HL-60 (cell line): ENCODE measurements around the gene EPHA4.

ENCODE experiments used
- DNase-seq, 2 experiments: peaks; one replicate each; pipeline ENCODE4 v3.0.0-alpha.2; 2010 to 2020; ENCODE audit warnings: low read depth in 1 of 2, low spot score in 1 of 2
- H3K27ac ChIP-seq: fragments of 250-450 bp; sonication (Bioruptor Pico); replicated peaks from 2 replicates; pipeline ENCODE4 v1.5.1; 2020; ENCODE audit warnings: mild to moderate bottlenecking, moderate library complexity
- H3K27me3 ChIP-seq: fragments of 250-450 bp; sonication (Bioruptor Pico); 2 replicates; pipeline ENCODE4 v1.5.1; 2021; ENCODE audit warnings: mild to moderate bottlenecking, moderate library complexity; ENCODE audit not compliant: insufficient read depth, poor library complexity, severe bottlenecking
- H3K4me3 ChIP-seq: replicated peaks from 2 replicates; pipeline ENCODE4 v1.5.1; 2011; ENCODE audit warnings: mild to moderate bottlenecking, control low read depth, low read length; ENCODE audit not compliant: insufficient read depth
- GABPA ChIP-seq: IDR thresholded peaks from 2 replicates; pipeline ENCODE4 v1.6.1; 2012; ENCODE audit warnings: low read depth
- POLR2AphosphoS5 ChIP-seq: IDR thresholded peaks from 2 replicates; pipeline ENCODE4 v1.6.1; 2012; ENCODE audit warnings: low read depth
- SPI1 ChIP-seq: IDR thresholded peaks from 2 replicates; pipeline ENCODE4 v1.6.1; 2012; ENCODE audit warnings: low read depth, mild to moderate bottlenecking, borderline replicate concordance
- TF ChIP-seq, protein P1 (sequence below): IDR thresholded peaks from one replicate; pipeline ENCODE4 v1.5.1; 2011; ENCODE audit warnings: low read length, control low read depth, inconsistent platforms; ENCODE audit not compliant: insufficient read depth
- TF ChIP-seq, protein P2 (sequence below): IDR thresholded peaks from 2 replicates; pipeline ENCODE4 v1.6.1; 2012; ENCODE audit warnings: low read depth; ENCODE audit not compliant: insufficient replicate concordance

EPHA4 gene

GRCh38 chr2:221608442-221608841, 36.3 kb upstream of the EPHA4 start:
- no peak for DNase-seq
- H3K27ac ChIP-seq = no peak overlapping the region
- H3K4me3 ChIP-seq = no peak overlapping the region
- no peaks in the 10 kb centered on the region for H3K27me3 ChIP-seq
- TF ChIP-seq, protein P1, sequence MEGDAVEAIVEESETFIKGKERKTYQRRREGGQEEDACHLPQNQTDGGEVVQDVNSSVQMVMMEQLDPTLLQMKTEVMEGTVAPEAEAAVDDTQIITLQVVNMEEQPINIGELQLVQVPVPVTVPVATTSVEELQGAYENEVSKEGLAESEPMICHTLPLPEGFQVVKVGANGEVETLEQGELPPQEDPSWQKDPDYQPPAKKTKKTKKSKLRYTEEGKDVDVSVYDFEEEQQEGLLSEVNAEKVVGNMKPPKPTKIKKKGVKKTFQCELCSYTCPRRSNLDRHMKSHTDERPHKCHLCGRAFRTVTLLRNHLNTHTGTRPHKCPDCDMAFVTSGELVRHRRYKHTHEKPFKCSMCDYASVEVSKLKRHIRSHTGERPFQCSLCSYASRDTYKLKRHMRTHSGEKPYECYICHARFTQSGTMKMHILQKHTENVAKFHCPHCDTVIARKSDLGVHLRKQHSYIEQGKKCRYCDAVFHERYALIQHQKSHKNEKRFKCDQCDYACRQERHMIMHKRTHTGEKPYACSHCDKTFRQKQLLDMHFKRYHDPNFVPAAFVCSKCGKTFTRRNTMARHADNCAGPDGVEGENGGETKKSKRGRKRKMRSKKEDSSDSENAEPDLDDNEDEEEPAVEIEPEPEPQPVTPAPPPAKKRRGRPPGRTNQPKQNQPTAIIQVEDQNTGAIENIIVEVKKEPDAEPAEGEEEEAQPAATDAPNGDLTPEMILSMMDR = no peak
- TF ChIP-seq, protein P2, sequence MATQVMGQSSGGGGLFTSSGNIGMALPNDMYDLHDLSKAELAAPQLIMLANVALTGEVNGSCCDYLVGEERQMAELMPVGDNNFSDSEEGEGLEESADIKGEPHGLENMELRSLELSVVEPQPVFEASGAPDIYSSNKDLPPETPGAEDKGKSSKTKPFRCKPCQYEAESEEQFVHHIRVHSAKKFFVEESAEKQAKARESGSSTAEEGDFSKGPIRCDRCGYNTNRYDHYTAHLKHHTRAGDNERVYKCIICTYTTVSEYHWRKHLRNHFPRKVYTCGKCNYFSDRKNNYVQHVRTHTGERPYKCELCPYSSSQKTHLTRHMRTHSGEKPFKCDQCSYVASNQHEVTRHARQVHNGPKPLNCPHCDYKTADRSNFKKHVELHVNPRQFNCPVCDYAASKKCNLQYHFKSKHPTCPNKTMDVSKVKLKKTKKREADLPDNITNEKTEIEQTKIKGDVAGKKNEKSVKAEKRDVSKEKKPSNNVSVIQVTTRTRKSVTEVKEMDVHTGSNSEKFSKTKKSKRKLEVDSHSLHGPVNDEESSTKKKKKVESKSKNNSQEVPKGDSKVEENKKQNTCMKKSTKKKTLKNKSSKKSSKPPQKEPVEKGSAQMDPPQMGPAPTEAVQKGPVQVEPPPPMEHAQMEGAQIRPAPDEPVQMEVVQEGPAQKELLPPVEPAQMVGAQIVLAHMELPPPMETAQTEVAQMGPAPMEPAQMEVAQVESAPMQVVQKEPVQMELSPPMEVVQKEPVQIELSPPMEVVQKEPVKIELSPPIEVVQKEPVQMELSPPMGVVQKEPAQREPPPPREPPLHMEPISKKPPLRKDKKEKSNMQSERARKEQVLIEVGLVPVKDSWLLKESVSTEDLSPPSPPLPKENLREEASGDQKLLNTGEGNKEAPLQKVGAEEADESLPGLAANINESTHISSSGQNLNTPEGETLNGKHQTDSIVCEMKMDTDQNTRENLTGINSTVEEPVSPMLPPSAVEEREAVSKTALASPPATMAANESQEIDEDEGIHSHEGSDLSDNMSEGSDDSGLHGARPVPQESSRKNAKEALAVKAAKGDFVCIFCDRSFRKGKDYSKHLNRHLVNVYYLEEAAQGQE = no peak
- no peak for TF ChIP-seq GABPA
- TF ChIP-seq SPI1 = no peak

- no peak for TF ChIP-seq SPI1
- no peak for TF ChIP-seq GABPA
- TF ChIP-seq, protein P2 = no peak
- TF ChIP-seq, protein P1 = no peak
- TF ChIP-seq POLR2AphosphoS5 = no peak
- DNase-seq = no peak
- no peak overlapping the region for H3K27ac ChIP-seq
- H3K27me3 ChIP-seq = no peaks in the 10 kb centered on the region
- H3K4me3 ChIP-seq = no peak overlapping the region
These were observed 34.3 kb upstream of the EPHA4 start for GRCh38 chr2:221606424-221606823.

GRCh38 chr2:221605751-221606240, 33.7 kb upstream of the EPHA4 start:
- H3K27me3 ChIP-seq = no peaks in the 10 kb centered on the region
- no peak overlapping the region for H3K4me3 ChIP-seq
- H3K27ac ChIP-seq = no peak overlapping the region
- TF ChIP-seq POLR2AphosphoS5 = no peak
- TF ChIP-seq, protein P2 = no peak
- TF ChIP-seq, protein P1 = no peak
- TF ChIP-seq GABPA = no peak
- no peak for TF ChIP-seq SPI1
- DNase-seq = no peak
